ENCODE measurements around the gene WDFY4. TPM values are rescaled to one million over a fixed set of nuclear protein-coding genes. Genes with fewer than 3 reads are reported as not detected.

The WDFY4 gene
- total RNA-seq, 2 donors from 2014 or later = not detected

- Mint-ChIP-seq H3K27ac (no peak overlapping the region), H3K36me3 (ENCODE audit: low read depth) (no peaks in the 10 kb centered on the region), H3K4me3 (no peak overlapping the region), H3K4me1 (no peaks in the 10 kb centered on the region), H3K27me3 (ENCODE audit: insufficient read depth) (peaks cover 2% of the 10 kb centered on the region), H3K9me3 (no peaks in the 10 kb centered on the region)
- TF ChIP-seq CTCF (conservative IDR thresholded peaks at IDR 0.05) = no peak
- Histone ChIP-seq H3K36me3 (ENCODE audit: control insufficient read depth, insufficient read depth, low read length) (no peaks in the 10 kb centered on the region), H3K27ac (ENCODE audit: low read depth, low read length) (no peak overlapping the region), H3K9ac (ENCODE audit: extremely low read depth, low read length, poor library complexity, severe bottlenecking) (no peak overlapping the region), H3K9me3 (ENCODE audit: control insufficient read depth, low read length) (no peaks in the 10 kb centered on the region), H3K4me1 (ENCODE audit: control insufficient read depth, insufficient read depth, low read length) (no peaks in the 10 kb centered on the region), H3K4me3 (ENCODE audit: low read length) (no peak overlapping the region), H3K27me3 (ENCODE audit: control insufficient read depth, insufficient read depth, low read length, poor library complexity, severe bottlenecking) (no peaks in the 10 kb centered on the region)
- WGBS, 2 experiments (ENCODE audit: insufficient coverage in 1 of 2, insufficient read length in 1 of 2) = 95% methylated on average over 4 to 6 of the region's 6 CpGs
- peak; percentile 10 for DNase-seq
Measured at GRCh38 chr10:48710647-48711275, 26.1 kb downstream of the WDFY4 start.

- H3K9ac ChIP-seq (ENCODE audit: extremely low read depth, low read length, poor library complexity, severe bottlenecking) = no peak overlapping the region
- WGBS, 2 experiments (ENCODE audit: insufficient coverage in 1 of 2, insufficient read length in 1 of 2) = 84% methylated on average over 2 of the region's 3 CpGs; no CpG with 5 or more reads in 1 of the 2 experiments
- no peak for DNase-seq
- H3K27me3 ChIP-seq (ENCODE audit: control insufficient read depth, insufficient read depth, low read length, poor library complexity, severe bottlenecking) = no peaks in the 10 kb centered on the region
- Mint-ChIP-seq H3K4me1 (no peaks in the 10 kb centered on the region), H3K4me3 (no peak overlapping the region), H3K27me3 (ENCODE audit: insufficient read depth) (peaks cover 2% of the 10 kb centered on the region), H3K27ac (no peak overlapping the region), H3K36me3 (ENCODE audit: low read depth) (no peaks in the 10 kb centered on the region), H3K9me3 (no peaks in the 10 kb centered on the region)
- no peak overlapping the region for H3K27ac ChIP-seq (ENCODE audit: low read depth, low read length)
- no peaks in the 10 kb centered on the region for H3K36me3 ChIP-seq (ENCODE audit: control insufficient read depth, insufficient read depth, low read length)
- H3K4me1 ChIP-seq (ENCODE audit: control insufficient read depth, insufficient read depth, low read length) = no peaks in the 10 kb centered on the region
- no peaks in the 10 kb centered on the region for H3K9me3 ChIP-seq (ENCODE audit: control insufficient read depth, low read length)
- no peak for TF ChIP-seq CTCF (conservative IDR thresholded peaks at IDR 0.05)
- H3K4me3 ChIP-seq (ENCODE audit: low read length) = no peak overlapping the region
Measured at GRCh38 chr10:48711830-48712229, 27.2 kb downstream of the WDFY4 start.

GRCh38 chr10:48714088-48714487, 29.4 kb downstream of the WDFY4 start:
- Mint-ChIP-seq H3K9me3 (no peaks in the 10 kb centered on the region), H3K27ac (no peak overlapping the region), H3K27me3 (ENCODE audit: insufficient read depth) (peaks cover 2% of the 10 kb centered on the region), H3K4me1 (no peaks in the 10 kb centered on the region), H3K4me3 (no peak overlapping the region), H3K36me3 (ENCODE audit: low read depth) (no peaks in the 10 kb centered on the region)
- DNase-seq = no peak
- Histone ChIP-seq H3K27me3 (ENCODE audit: control insufficient read depth, insufficient read depth, low read length, poor library complexity, severe bottlenecking) (no peaks in the 10 kb centered on the region), H3K4me1 (ENCODE audit: control insufficient read depth, insufficient read depth, low read length) (no peaks in the 10 kb centered on the region), H3K9ac (ENCODE audit: extremely low read depth, low read length, poor library complexity, severe bottlenecking) (no peak overlapping the region), H3K36me3 (ENCODE audit: control insufficient read depth, insufficient read depth, low read length) (no peaks in the 10 kb centered on the region), H3K4me3 (ENCODE audit: low read length) (no peak overlapping the region), H3K27ac (ENCODE audit: low read depth, low read length) (no peak overlapping the region), H3K9me3 (ENCODE audit: control insufficient read depth, low read length) (no peaks in the 10 kb centered on the region)
- TF ChIP-seq CTCF (conservative IDR thresholded peaks at IDR 0.05) = no peak

Data from endodermal cell (in vitro differentiated cells).